GM12872 (cell line): ENCODE data around the gene HCN1.

Experiments
- CTCF ChIP-seq: IDR thresholded peaks from 3 replicates; pipeline ENCODE4 v1.5.1; 2011; ENCODE audit warnings: low read depth, mild to moderate bottlenecking, low read length, moderate library complexity; ENCODE audit not compliant: insufficient read depth

Gene HCN1

GRCh38 chr5:45623832-45624231 is 72.3 kb downstream of the HCN1 start:
- no peak for TF ChIP-seq CTCF

DNA sequence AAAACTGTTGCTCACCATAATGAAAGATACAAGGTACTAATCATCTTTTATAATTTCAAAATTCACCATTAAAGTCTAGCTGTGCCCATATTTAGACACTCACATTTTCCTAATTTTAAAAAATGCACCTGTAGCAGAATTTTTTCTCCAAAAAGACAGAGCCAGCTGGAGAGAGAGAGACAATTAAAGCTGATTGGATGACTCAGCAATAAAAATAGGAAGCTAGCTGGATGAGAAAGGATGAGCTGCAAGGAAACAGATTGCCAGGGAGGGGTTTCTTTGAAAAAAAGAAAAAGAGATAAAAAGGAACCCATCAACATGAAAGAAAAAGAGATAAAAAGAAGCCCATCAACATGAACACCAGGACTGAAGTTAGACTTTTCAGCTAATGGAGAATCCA is 73.8 kb downstream of the HCN1 start:
- TF ChIP-seq CTCF, result no peak

DNA sequence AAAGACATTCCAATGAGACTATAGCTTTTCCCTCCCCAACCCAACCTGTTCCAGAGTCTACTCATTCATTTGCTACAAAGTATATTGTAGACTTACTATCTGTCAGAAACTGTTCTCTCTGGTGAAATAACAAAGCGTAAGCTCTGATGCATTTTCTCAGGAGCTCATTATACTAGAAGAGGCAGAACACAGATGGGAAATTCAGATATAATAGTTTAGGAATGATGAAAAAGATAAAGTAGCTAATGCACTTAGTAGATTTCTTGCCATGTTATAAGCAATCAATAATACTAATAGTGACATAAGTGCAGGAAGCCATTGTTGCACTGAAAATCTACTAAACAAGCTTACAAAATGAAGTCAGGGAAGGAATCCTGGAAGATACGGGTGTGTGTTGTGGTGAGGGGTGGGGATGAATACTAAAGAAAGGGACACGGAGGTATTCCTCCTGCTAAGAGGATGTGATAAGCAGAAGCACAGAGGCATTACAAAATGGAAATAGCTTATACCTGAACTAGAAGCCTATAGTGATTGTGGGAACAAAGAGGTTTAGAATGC is 78.2 kb downstream of the HCN1 start:
- no peak for TF ChIP-seq CTCF

GRCh38 chr5:45609661-45610060 is 86.5 kb downstream of the HCN1 start:
- no peak for TF ChIP-seq CTCF

GRCh38 chr5:45604092-45604491 is 92.1 kb downstream of the HCN1 start:
- no peak for TF ChIP-seq CTCF

DNA sequence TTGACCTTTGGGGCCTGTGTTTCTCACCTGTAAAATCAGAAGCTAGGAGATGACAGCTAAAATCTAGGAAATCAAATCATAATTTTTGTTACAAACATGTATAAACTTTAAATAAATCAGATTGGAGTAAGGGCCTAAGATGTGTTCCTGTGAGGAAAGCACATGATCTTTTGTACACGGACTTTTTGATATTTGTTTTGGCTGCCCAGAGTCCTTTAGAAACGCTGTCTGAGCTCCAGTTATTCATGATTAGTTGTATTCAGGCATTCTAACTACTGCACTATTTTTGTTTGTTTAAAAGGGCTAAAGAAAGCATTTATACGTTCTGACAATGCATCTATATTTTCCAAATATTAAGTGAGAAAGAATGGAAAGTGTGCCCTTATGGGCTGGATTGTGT is 94.8 kb downstream of the HCN1 start:
- no peak for TF ChIP-seq CTCF

DNA sequence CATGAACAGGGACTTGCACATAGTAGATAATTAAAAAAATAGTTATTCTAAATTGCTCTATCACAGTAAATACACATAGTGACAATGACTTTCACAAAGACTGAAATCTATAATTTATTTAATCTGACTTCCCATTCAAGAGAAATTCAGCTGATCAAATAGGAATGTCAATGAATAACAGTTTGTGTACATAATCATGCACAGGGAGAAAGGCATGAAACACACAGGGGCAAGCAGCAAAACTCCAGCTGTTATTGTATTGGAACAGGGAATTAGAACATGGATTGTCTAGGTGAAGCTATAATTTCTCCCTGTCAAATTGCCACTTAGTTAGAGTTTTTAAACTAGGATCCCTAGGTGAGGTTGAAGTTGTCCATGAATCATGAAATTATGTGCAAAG is 99.9 kb downstream of the HCN1 start:
- no peak for TF ChIP-seq CTCF
